NCI-H69 (cell line): ENCODE measurements around the gene RABL2A.
"Not testable (repeated sequence)": the region's sequence is repeated elsewhere in the genome, so short reads cannot be mapped to it uniquely, and the experiment has no call there.

Source experiments
- DNase-seq: peaks from one replicate; lab custom pipeline; 2025; lab: John Stamatoyannopoulos, UW

Gene RABL2A

DNA sequence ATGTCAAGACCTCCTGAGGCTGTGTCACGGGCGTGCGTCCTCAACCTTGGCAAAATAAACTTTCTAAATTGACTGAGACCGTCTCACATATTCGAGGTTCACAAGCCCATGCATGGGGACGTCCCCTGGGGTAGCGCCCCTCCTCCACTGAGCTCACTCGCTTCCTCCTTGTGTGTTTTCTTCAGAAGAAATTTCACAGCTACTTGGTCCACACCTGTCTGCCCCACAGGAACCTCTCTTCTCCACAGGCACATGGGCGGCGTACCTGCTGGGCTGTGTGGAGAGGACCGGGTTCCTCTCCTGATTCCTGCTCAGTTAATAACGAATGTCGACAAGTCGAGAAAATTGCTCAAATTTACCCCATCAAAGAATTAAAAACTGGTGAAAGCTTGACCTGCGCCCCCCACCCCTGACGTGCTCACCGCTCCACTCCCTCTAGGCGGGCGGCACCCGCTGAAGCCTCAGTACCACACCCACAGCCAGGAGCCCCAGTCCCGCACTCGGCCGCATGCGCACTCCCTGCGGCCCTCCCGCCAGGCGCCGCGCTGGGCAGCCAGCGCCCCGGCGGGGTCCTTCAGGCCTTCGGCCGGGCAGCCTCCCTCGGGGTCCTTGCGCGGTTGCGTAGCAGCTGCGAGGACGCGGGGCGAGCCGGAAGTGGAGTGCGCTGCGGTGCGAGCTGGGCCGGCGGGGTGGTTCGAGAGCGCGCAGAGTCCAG, at the start of gene RABL2A:
Gene RABL2A, plus strand, starts transcription at position 651 of the 715 bp plus-strand sequence. CDS start 1,341 bp downstream, outside the sequence.
- DNase-seq: not testable (repeated sequence)

DNA sequence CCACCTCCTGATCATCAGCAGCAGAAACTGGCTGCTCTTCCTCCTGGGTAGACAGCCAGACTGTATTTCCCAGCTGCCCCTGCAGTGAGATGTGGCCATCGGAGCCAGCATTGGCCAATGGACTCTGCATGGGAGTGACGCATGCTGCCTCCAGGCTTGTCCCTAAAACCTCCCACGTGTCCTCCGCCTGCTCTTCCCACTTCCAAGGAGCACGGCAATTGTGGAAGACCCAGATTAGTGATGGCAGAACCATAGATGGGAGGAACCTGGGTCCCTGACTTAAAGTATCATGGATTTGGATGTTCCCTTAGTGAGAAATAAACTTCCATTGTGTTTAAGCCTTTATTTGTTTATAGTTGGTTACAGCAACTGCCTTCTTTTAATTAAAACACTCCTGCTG, 48.6 kb upstream of the RABL2A start:
- not testable (repeated sequence) for DNase-seq

DNA sequence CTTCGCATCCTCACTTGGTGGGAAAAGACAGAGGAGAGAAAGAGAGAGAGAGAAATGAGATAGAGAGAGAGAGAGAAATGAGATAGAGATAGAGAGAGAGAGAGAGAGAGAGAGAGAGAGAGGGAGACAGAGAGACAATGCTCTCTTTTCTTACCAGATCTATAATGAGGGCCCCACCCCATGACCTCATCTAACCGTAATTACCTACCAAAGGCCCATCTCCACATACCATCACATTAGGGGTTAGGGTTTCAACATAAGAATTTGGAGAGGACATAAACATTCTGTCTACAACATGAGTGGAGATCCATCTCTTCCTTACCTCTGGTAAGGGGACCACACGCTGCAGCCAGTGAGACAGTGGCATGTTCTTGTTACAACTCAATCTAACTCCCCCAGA, 44.6 kb upstream of the RABL2A start:
- not testable (repeated sequence) for DNase-seq

DNA sequence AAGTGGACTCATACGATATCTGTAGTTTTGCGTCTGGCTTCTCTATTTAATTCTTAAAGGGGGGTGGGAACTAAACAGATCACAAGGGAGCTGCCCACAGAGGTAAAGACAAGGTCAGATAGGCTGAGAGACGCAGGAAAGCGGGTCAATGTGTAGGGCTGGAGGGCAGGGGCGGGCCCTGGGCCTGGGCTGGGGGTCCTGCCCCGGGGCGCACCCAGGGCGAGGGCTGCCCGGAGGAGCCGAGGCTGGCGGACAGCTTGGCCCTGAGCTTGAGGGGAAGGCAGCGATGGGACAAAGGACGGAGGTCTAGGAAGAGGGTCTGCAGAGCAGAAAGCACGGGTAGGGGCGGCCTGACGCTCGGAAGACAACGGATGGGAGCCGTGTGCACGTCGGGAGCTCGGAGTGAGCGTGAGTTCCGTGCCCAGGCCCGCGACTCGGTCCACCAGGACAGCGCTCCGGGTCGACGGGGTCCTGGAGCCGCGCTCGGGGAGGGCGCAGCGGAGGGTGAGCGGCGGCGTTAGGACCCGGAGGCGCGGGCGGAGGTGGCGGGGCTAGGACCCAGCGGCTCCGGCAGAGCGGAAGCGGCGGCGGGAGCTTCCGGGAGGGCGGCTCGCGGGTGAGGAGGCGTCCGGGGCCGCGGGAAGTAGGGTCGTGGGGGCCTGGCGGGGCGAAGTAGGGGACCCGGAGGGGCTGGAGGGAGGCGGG, 43.4 kb upstream of the RABL2A start:
- DNase-seq: not testable (repeated sequence)

DNA sequence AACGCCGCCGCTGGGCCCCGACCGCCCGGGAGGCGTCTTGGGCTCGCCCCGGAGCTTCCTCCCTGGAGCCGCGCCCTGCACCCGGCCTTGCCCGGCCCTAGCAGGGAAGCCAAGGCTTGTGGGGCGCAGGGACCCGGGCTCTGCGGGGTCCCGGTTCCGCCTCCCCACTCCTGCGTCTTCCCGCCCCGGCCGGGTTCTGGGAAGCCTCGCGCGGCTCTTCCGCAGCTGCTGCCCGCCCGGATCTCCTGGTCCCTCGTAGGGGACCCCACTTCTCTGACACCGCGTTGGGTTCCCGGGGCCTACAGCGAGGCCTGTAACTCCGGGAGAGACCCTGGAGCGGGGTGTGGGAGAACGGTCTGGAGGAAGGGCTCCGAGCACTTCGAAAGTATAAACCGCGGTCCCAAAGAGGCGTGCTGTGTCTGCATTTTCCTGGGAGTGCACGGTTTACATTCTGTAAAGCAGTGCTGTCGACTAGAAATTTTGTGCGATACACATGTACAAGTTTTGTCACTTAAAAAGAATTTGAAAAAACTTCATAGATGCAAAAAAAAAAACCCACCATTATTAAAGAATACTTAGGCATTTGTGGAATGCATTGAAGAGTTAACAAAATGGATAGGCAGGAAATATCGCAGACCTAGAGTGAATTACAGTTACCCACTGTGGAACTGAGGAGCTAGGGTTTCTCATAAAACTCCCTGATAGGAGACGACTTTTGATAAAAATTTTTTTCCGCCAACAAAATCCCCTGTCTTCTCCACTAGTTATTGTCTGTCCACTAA, 42.6 kb upstream of the RABL2A start:
- not testable (repeated sequence) for DNase-seq

DNA sequence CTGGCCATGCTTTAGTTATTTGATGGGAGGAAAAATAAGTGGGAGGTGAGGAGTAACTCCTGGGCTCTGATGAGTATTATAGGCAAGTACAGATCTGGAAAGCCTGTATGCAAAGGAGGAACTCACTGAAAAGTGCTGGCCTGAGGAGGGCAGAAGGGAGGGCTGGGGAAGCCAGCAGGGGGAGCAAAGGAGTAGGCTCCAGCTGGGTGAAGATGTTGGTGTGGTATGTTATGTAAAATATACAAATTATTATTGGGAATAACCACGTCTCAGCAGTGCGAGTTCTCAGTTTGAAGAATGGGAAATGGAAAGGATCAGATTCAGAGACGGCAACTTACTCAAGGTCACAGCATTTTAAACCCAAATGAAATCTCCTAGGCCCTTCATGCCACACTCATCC, 39.9 kb upstream of the RABL2A start:
- not testable (repeated sequence) for DNase-seq

DNA sequence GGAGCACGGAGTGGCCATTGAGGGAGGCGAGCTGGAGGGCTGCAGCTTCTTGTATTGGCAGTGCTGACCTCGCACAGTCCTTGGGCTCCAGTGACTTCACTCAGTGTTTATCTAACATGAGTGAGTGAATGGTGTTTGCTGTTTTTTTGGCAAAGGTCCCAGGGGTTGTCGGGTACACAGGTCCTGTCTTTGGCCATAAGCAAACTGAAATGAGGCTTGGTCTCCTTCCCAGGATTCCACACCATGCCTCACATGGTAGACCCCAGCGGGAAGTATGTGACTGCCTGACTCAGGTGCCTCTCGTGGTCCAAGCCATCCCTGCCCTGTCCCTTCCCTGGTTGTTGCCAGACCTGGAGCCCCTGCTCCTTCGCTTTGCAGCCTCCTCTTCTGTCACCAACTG, 37.5 kb upstream of the RABL2A start:
- DNase-seq: not testable (repeated sequence)

DNA sequence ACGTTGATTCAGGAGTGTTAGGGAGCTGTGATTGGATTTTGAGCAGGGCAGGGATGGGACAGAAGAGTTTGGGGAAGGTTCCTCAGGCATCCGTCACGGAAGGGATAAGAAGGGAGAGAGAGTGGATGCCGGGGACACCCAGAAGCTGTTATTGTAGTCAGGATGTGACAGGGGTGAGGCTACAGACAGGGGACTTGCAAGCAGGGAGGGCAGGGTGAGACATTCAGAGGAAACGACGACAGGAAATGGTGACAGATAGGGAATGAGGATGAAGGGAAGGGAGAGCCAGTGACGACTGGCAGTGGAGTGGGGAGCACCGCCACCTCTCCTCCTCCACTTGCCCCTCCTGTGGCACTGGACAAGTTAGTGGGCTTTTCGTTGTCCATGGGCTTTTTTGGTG, 35.1 kb upstream of the RABL2A start:
- not testable (repeated sequence) for DNase-seq

DNA sequence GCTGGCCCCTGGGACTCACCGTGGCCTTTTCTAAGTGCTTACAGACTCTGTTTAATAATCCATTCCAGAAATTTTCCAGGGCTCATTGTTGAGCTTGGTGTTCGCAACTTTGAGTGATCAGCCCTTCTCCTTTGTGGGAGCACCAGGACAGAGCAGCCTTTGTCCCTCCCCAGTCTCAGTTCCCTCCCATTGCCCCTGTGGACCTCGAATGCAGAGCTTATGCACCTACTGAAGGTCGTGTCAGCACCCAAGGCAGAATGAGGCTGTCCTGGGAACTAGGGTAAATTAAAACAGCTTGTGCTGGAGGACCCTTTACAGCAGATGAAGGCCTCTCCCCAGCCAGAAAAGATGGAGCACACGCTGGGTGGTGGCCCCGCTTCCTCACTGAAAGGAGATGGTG, 33.8 kb upstream of the RABL2A start:
- DNase-seq: not testable (repeated sequence)

DNA sequence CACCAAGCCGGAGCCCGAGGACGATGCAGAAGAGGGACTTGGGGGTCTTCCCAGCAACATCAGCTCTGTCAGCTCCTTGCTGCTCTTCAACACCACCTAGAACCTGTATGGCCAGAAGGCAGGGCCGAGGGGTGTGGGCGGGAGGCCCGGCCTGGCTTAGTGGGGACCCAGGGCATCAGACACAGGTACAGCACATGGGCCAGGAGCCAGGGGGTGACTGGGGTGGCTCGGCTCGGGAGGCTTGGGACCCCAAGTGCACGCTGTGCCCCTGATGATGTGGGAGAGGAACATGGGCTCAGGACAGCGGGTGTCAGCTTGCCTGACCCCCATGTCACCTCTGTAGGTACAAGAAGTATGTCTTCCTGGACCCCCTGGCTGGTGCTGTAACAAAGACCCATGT, 31.3 kb upstream of the RABL2A start:
- DNase-seq: not testable (repeated sequence)

DNA sequence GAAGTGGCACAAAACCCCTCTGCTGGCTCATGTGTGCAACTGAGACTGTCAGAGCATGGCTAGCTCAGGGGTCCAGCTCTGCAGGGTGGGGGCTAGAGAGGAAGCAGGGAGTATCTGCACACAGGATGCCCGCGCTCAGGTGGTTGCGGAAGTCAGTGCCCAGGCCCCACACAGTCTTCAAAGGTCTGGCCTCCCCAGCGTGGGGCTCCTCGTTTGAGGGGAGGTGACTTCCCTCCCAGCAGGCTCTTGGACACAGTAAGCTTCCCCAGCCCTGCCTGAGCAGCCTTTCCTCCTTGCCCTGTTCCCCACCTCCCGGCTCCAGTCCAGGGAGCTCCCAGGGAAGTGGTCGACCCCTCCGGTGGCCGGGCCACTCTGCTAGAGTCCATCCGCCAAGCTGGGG, 29.9 kb upstream of the RABL2A start:
- DNase-seq: not testable (repeated sequence)

DNA sequence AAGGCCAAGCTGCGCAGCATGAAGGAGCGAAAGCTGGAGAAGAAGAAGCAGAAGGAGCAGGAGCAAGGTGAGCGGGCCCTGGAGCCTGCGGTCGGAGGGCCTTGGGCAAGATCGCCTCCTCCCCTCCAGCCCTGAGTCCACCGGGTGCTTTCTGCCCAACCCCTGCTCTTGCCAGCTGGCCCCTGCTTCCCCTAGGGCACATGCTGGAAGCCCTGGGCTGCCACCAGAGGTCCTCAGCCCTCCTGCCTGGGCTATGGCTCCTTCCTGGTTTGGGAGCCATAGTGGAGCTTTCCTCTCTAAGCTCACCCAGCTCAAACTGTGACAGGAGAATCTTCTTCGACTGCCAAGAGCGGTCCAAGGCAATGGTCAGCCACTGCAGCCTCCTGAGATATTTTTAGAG, 29.5 kb upstream of the RABL2A start:
- not testable (repeated sequence) for DNase-seq

DNA sequence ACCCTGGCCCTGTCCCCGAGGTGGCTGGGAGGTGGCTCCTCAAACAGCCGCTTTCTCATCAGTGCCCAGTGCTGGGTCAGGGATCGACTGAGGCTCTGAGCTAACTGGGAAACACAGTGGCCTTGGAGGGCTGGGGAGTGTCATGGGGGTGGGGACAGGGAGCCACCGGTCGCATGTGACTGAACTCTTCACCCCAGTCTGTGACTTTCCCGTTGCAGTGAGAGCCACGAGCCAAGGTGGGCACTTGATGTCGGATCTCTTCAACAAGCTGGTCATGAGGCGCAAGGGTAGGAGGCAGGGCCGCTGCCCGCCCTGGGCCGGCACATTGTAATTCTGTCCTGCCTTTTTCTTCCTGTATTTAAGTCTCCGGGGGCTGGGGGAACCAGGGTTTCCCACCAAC, 28.9 kb upstream of the RABL2A start:
- DNase-seq: not testable (repeated sequence)

DNA sequence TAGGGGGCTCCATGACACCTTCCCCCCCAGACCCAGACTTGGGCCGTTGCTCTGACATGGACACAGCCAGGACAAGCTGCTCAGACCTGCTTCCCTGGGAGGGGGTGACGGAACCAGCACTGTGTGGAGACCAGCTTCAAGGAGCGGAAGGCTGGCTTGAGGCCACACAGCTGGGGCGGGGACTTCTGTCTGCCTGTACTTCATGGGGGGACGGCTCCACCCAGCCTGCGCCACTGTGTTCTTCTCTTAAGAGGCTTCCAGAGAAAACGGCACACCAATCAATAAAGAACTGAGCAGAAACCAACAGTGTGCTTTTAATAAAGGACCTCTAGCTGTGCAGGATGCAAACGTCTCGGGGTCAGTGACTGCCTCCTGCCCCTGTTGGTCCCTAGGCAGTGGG, 28.3 kb upstream of the RABL2A start:
- not testable (repeated sequence) for DNase-seq

DNA sequence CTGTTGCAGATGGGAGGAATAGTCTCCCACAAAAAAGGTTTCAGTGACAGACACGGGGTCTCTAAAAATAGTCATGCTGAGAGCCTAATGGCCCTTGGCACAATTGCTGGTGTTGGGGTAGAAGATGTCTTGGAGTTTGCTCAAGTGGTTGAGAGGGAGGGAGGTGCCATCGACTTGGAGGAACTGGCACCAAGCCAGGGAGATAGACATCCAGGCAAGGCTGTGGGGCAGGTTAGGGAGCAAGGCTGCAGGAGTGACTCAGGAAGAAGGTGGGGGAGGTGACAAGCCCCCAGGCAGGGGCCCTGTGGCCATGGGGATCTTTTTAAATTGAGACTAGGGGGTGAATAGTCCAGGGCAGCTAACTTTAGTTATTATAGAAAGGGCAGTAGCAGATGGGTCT, 27.9 kb upstream of the RABL2A start:
- not testable (repeated sequence) for DNase-seq

DNA sequence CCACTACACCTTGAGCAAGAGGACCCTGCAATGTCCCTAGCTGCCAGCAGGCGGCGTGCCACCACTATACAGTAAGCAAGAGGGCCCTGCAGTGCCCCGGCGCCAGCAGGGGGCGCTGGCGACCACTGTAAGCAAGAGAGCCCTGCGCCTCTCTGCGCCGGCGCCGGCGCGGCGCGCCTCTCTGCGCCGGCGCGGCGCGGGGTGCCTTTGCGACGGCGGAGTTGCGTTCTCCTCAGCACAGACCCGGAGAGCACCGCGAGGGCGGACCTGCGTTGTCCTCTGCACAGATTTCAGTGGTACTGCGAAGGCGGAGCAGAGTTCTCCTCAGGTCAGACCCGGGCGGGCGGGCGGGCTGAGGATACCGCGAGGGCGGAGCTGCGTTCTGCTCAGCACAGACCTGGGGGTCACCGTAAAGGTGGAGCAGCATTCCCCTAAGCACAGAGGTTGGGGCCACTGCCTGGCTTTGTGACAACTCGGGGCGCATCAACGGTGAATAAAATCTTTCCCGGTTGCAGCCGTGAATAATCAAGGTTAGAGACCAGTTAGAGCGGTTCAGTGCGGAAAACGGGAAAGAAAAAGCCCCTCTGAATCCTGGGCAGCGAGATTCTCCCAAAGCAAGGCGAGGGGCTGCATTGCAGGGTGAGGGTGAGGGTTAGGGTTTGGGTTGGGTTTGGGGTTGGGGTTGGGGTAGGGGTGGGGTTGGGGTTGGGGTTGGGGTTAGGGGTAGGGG, 24.9 kb upstream of the RABL2A start:
- DNase-seq: not testable (repeated sequence)

DNA sequence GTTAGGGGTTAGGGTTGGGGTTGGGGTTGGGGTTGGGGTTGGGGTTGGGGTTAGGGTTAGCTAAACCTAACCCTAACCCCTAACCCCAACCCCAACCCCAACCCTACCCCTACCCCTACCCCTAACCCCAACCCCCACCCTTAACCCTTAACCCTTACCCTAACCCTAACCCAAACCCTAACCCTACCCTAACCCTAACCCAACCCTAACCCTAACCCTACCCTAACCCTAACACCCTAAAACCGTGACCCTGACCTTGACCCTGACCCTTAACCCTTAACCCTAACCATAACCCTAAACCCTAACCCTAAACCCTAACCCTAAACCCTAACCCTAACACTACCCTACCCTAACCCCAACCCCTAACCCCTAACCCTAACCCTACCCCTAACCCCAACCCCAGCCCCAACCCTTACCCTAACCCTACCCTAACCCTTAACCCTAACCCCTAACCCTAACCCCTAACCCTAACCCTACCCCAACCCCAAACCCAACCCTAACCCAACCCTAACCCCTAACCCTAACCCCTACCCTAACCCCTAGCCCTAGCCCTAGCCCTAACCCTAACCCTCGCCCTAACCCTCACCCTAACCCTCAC, 24.1 kb upstream of the RABL2A start:
- no peak for DNase-seq

DNA sequence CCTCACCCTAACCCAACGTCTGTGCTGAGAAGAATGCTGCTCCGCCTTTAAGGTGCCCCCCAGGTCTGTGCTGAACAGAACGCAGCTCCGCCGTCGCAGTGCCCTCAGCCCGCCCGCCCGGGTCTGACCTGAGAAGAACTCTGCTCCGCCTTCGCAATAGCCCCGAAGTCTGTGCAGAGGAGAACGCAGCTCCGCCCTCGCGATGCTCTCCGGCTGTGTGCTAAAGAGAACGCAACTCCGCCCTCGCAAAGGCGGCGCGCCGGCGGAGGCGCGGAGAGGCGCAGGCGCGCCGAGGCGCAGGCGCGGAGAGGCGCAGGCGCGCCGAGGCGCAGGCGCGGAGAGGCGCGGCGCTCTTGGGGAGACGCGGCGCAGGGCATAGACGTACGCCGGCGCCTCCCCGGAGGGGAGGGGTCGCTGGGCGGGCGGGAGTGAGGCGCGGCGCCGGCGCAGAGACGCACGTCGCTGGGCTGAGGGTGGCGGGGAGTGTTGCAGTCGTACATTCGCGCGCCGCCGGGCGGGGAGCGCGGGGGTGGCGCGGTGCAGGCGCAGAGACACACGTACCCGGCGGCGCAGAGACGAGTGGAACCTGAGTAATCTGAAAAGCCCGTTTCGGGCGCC, 23.5 kb upstream of the RABL2A start:
- not testable (repeated sequence) for DNase-seq

DNA sequence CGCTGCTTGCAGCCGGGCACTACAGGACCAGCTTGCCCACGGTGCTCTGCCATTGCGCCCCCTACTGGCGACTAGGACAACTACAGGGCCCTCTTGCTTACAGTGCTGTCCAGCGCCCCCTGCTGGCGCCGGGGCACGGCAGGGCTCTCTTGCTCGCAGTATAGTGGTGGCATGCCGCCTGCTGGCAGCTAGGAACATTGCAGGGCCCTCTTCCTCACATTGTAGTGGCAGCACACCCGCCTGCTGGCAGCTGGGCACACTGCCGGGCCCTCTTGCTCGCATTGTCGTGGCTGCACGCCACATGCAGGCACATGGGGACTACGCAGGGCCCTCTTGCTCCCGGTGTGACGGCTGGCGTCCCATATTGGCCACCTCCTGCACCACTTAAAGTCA, 23.0 kb upstream of the RABL2A start:
- DNase-seq: not testable (repeated sequence)

DNA sequence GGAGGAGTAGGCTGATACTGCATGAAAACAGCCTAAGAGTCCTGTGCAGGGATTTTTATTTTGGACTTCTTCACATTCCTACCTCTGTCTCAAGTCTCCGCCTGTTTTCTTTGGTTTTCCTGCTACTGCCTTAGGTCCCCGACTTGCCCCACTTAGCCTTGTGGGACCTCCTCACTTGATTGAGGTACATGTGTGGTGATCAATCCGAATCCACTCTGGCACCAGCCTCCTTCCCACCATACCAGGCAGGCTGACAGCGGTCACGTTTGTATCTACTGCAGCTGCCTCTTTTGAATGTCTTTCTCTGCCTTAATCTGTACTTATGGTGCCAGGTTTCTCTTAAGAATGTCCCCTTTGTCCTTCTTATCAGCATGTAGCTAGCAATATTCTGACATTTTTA, 22.4 kb upstream of the RABL2A start:
- not testable (repeated sequence) for DNase-seq

DNA sequence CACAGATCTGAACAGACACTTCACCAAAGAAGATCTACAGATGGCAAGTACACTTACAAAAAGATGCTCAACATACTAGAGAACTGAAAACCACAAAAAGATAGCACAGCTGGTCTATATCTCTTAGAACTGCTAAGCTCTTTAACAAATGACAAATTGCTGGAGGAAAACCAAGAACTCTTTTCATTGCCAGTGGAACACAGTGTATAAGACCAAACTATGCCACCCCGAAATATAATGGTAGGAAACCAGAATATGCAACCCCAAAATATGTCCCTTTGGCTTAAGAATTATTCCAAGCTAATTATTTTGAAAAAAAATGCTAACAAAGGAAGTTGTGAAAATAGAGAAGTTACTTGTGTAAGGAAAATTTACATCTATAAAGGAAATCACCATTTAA, 21.0 kb upstream of the RABL2A start:
- DNase-seq: not testable (repeated sequence)
